ENCODE results near the gene PDE4D. TPM values are rescaled to one million over a fixed set of nuclear protein-coding genes. Genes with fewer than 3 reads are reported as not detected.
A peak's percentile ranks its signal among the peaks of the same experiment; 100 is the strongest.

The PDE4D gene
- total RNA-seq, 1 experiment from 2014 or later: 6.5 TPM

DNA sequence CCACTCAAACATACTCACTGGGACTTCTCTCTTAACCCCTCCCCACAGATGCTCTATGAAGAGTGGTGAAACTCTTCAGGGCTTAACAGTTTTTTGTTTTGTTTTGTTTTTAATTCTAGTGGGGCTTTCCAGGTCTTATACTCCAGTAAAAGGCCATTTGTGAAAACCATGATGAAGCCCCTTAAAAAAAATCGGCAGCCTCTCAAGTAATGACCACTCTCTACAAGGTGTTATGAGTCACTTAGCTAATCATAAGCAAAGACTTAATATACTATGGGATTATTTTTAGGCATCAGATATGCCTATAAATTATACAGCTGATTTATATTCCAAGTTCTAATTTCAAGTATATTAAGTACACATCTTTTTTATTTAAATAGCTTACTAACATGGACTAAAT, 702.8 kb downstream of the PDE4D start:
- BruUV-seq (replicated peaks): no TSS peak
- POLR2A ChIA-PET (ENCODE audit: low non-redundant PET): no interaction called here
- intact Hi-C loops (cut with micrococcal nuclease; ENCODE audit: unreplicated experiment): loop anchor here (10.0 kb wide), 1 partner anchor 304 kb away; no protein-coding TSS in a partner anchor

DNA sequence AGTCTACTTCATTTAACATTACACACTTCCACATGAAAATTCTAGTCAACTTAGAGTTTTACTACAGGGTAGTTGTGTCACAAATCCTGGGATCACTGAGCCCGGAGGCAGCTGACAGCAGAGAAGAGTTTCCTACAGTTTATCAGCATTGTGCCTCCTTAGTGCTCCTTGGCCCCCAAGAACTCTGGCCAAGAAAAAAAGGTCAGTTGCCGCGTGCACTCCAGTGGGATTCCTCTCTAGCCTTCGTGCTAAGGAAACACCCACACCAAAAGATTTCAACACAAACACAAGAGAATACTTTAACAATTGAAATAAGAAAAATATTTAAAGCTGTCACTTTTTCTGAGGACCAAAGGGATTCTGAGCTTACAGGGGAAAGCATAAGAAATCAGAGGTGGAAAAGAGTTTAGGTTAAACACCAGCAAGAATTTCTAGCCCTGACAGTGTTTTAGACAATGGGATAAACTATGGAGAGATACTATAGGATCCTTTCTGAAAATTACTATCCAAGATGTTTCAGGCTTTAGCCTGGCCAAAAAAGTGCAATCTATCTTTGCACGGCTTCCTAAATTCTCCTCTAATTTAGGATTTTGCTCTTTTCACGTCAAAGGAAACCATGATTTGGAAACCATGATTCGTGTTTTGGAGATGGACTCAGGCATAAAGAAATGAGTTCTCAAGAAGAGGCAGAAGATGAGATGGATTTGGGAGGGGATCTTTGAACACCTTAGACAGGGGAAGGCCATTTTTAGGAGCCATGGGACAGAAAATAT, 703.9 kb downstream of the PDE4D start:
- POLR2A ChIA-PET (ENCODE audit: low non-redundant PET): no interaction called here
- TF ChIP-seq CTCF (conservative IDR thresholded peaks at IDR 0.05; ENCODE audit: low read depth, low read length) (no peak), EZH2 (IDR thresholded peaks at IDR 0.05; ENCODE audit: borderline replicate concordance, low read depth, low read length, poor library complexity, severe bottlenecking) (no peak)
- H3K36me3 ChIP-seq (ENCODE audit: insufficient read depth, low read length, poor library complexity, severe bottlenecking): no peaks in the 10 kb centered on the region
- H3K27ac ChIP-seq (ENCODE audit: low read depth, low read length, poor library complexity, severe bottlenecking): no peak overlapping the region
- H3K4me1 ChIP-seq (ENCODE audit: insufficient read depth, low read length, poor library complexity, severe bottlenecking): peaks cover 9% of the 10 kb centered on the region
- DNase-seq (ENCODE audit: low spot score): no peak
- peaks cover 11% of the 10 kb centered on the region for H3K27me3 ChIP-seq (replicated peaks; ENCODE audit: insufficient read depth, low read depth, low read length, poor library complexity)
- H3K9me3 ChIP-seq (ENCODE audit: low read depth, low read length, poor library complexity, severe bottlenecking): no peaks in the 10 kb centered on the region
- intact Hi-C loops (cut with micrococcal nuclease; ENCODE audit: unreplicated experiment): loop anchor here (2.0 to 10.0 kb wide), 5 partner anchors 178 to 613 kb away; no protein-coding TSS in a partner anchor
- no TSS peak for BruUV-seq (replicated peaks)
- CTCF ChIA-PET: interaction anchor here (0.5 to 2.0 kb wide), 3 partner anchors 191 to 611 kb away, joined by 4 to 11 read pairs (median 6); no protein-coding TSS in a partner anchor
- H3K4me3 ChIP-seq (ENCODE audit: low read depth, low read length, poor library complexity, severe bottlenecking): no peak overlapping the region

More for the DNA sequence above, 702.8 kb downstream of the PDE4D start:
- H3K4me1 ChIP-seq (ENCODE audit: insufficient read depth, low read length, poor library complexity, severe bottlenecking): peaks cover 9% of the 10 kb centered on the region
- H3K4me3 ChIP-seq (ENCODE audit: low read depth, low read length, poor library complexity, severe bottlenecking): no peak overlapping the region
- H3K27me3 ChIP-seq (replicated peaks; ENCODE audit: insufficient read depth, low read depth, low read length, poor library complexity): peaks cover 10% of the 10 kb centered on the region
- CTCF ChIA-PET: interaction anchor here (0.6 kb wide), 1 partner anchor 179 kb away, joined by 4 read pairs; no protein-coding TSS in a partner anchor
- no peaks in the 10 kb centered on the region for H3K36me3 ChIP-seq (ENCODE audit: insufficient read depth, low read length, poor library complexity, severe bottlenecking)
- no peak for DNase-seq (ENCODE audit: low spot score)
- TF ChIP-seq EZH2 (IDR thresholded peaks at IDR 0.05; ENCODE audit: borderline replicate concordance, low read depth, low read length, poor library complexity, severe bottlenecking) (no peak), CTCF (conservative IDR thresholded peaks at IDR 0.05; ENCODE audit: low read depth, low read length) (no peak)
- no peak overlapping the region for H3K27ac ChIP-seq (ENCODE audit: low read depth, low read length, poor library complexity, severe bottlenecking)
- H3K9me3 ChIP-seq (ENCODE audit: low read depth, low read length, poor library complexity, severe bottlenecking): no peaks in the 10 kb centered on the region

- POLR2A ChIA-PET (ENCODE audit: low non-redundant PET): no interaction called here
These were observed 704.9 kb downstream of the PDE4D start for GRCh38 chr5:59188419-59189225.

More at GRCh38 chr5:59188419-59189225, 704.9 kb downstream of the PDE4D start:
- Histone ChIP-seq H3K36me3 (ENCODE audit: insufficient read depth, low read length, poor library complexity, severe bottlenecking) (no peaks in the 10 kb centered on the region), H3K27me3 (replicated peaks; ENCODE audit: insufficient read depth, low read depth, low read length, poor library complexity) (peaks cover 13% of the 10 kb centered on the region), H3K9me3 (ENCODE audit: low read depth, low read length, poor library complexity, severe bottlenecking) (no peaks in the 10 kb centered on the region), H3K27ac (ENCODE audit: low read depth, low read length, poor library complexity, severe bottlenecking) (no peak overlapping the region), H3K4me3 (ENCODE audit: low read depth, low read length, poor library complexity, severe bottlenecking) (peak overlapping the region; percentile 36), H3K4me1 (ENCODE audit: insufficient read depth, low read length, poor library complexity, severe bottlenecking) (peaks cover 9% of the 10 kb centered on the region)
- DNase-seq (ENCODE audit: low spot score): peak; percentile 79
- CTCF ChIA-PET: interaction anchor here (0.6 to 2.0 kb wide), 7 partner anchors 58 to 612 kb away, joined by 3 to 11 read pairs (median 3); no protein-coding TSS in a partner anchor
- TF ChIP-seq CTCF (conservative IDR thresholded peaks at IDR 0.05; ENCODE audit: low read depth, low read length): peak; percentile 76
- TF ChIP-seq EZH2 (IDR thresholded peaks at IDR 0.05; ENCODE audit: borderline replicate concordance, low read depth, low read length, poor library complexity, severe bottlenecking): no peak
- intact Hi-C loops (cut with micrococcal nuclease; ENCODE audit: unreplicated experiment): loop anchor here (1.0 to 10.0 kb wide), 5 partner anchors 179 to 614 kb away; no protein-coding TSS in a partner anchor
- BruUV-seq (replicated peaks): no TSS peak
